Forelimb muscle (tissue), 1 donor: ENCODE measurements around the gene ARHGAP26. TPM values are rescaled to one million over a fixed set of nuclear protein-coding genes. Genes with fewer than 3 reads are reported as not detected.

Experiments used
- DNase-seq: peaks from one replicate; pipeline ENCODE4 v3.0.0-alpha.2; 2013; ENCODE audit warnings: low read depth
- polyA plus RNA-seq: library from polyadenylated mRNA; unstranded; fragments of 120-200 nt; gene quantifications from one replicate; pipeline ENCODE4 v1.2.1, GENCODE V29; 2013; ENCODE audit not compliant: insufficient read length

The ARHGAP26 gene
- polyA plus RNA-seq, 1 donor: 11.9 TPM

- no peak for DNase-seq
Observed at GRCh38 chr5:143013176-143013891, 243.2 kb downstream of the ARHGAP26 start.

GRCh38 chr5:143014017-143014651 lies 244.0 kb downstream of the ARHGAP26 start:
- DNase-seq: no peak

- DNase-seq: no peak
Observed at GRCh38 chr5:143016777-143017516, 246.8 kb downstream of the ARHGAP26 start.

GRCh38 chr5:143017541-143017940 lies 247.4 kb downstream of the ARHGAP26 start:
- no peak for DNase-seq

GRCh38 chr5:143017992-143018391 lies 247.8 kb downstream of the ARHGAP26 start:
- DNase-seq: no peak

GRCh38 chr5:143019157-143019556 lies 249.0 kb downstream of the ARHGAP26 start:
- no peak for DNase-seq

GRCh38 chr5:143019614-143020515 lies 249.7 kb downstream of the ARHGAP26 start:
- DNase-seq: no peak

GRCh38 chr5:143021595-143021994 lies 251.4 kb downstream of the ARHGAP26 start:
- DNase-seq: no peak

GRCh38 chr5:143023411-143024096 lies 253.4 kb downstream of the ARHGAP26 start:
- no peak for DNase-seq

- DNase-seq: no peak
Observed at GRCh38 chr5:143024228-143024920, 254.2 kb downstream of the ARHGAP26 start.

GRCh38 chr5:143025376-143025775 lies 255.2 kb downstream of the ARHGAP26 start:
- DNase-seq: no peak

- no peak for DNase-seq
Observed at GRCh38 chr5:143025971-143026370, 255.8 kb downstream of the ARHGAP26 start.

GRCh38 chr5:143026380-143026779 lies 256.2 kb downstream of the ARHGAP26 start:
- no peak for DNase-seq

- DNase-seq: no peak
Observed at GRCh38 chr5:143029293-143029692, 259.1 kb downstream of the ARHGAP26 start.

- no peak for DNase-seq
Observed at GRCh38 chr5:143030349-143030748, 260.2 kb downstream of the ARHGAP26 start.

GRCh38 chr5:143031781-143032580 lies 261.8 kb downstream of the ARHGAP26 start:
- no peak for DNase-seq

- DNase-seq: no peak
Observed at GRCh38 chr5:143032581-143032836, 262.3 kb downstream of the ARHGAP26 start.

GRCh38 chr5:143033535-143034250 lies 263.5 kb downstream of the ARHGAP26 start:
- DNase-seq: no peak
